HCT116 (cell line): ENCODE results near the gene NMD3. TPM values are rescaled to one million over a fixed set of nuclear protein-coding genes. Genes with fewer than 3 reads are reported as not detected.
"Not testable (repeated sequence)": the region's sequence is repeated elsewhere in the genome, so short reads cannot be mapped to it uniquely, and the experiment has no call there.

Source experiments
- ATAC-seq: fragments of 200-7000 bp; cut with Tn5 transposase; 2 replicates; pipeline ENCODE4 v1.9.1; 2020; ENCODE audit warnings: mild to moderate bottlenecking, moderate library complexity
- BruUV-seq: library from RNA; stranded (reverse); fragments of 400-500 nt; replicated peaks from 2 replicates; lab custom pipeline; 2021; lab: Mats Ljungman, UMichigan
- CTCF ChIA-PET: fragments of 300-600 bp; sonication (Branson Sonifier 250); formaldehyde crosslinking; loops from one replicate; lab custom pipeline; 2021; ENCODE audit warnings: antibody characterized with exemption; lab: Charles Lee
- POLR2A ChIA-PET: fragments of 300-600, 350-600 bp; sonication (Branson Sonifier 250); formaldehyde crosslinking; loops from one replicate; lab custom pipeline; 2021; ENCODE audit warnings: antibody characterized with exemption; lab: Charles Lee
- RAD21 ChIA-PET, 2 experiments: fragments of 300-600 bp; sonication (Branson Sonifier 250); formaldehyde crosslinking; loops; one replicate each; lab custom pipeline; 2023; ENCODE audit warnings: low total read pairs in 2 of 2; ENCODE audit not compliant: uncharacterized antibody in 2 of 2, unreplicated experiment in 2 of 2, low non-redundant PET in 1 of 2; lab: Charles Lee
- DNase-seq: peaks from one replicate; pipeline ENCODE4 v3.0.0-alpha.2; 2010; ENCODE audit warnings: low read depth, low spot score
- H2AFZ ChIP-seq: fragments of 200-600 bp; shearing (Covaris generic), sonication (generic); 2 replicates; pipeline ENCODE4 v1.6.1; 2017; ENCODE audit warnings: low read depth, mixed run types, mixed read lengths, antibody characterized with exemption, low read length; ENCODE audit not compliant: poor library complexity, severe bottlenecking
- H3K27ac ChIP-seq: 2 replicates; pipeline ENCODE4 v1.5.1; 2012; ENCODE audit warnings: low read depth, low read length
- H3K27me3 ChIP-seq: fragments of 200-600 bp; sonication (generic); 2 replicates; pipeline ENCODE4 v1.6.1; 2016; ENCODE audit warnings: mixed run types, low read length, mixed read lengths; ENCODE audit not compliant: insufficient read depth
- H3K36me3 ChIP-seq, 2 experiments: fragments of 200-500 bp in 1 of 2; fragments of 200-600 bp in 1 of 2; sonication (Bioruptor generic) in 1 of 2; sonication (generic) in 1 of 2; 2 replicates each; pipeline versions ENCODE4 v1.5.1 to v1.6.1; 2014 to 2016; ENCODE audit warnings: low read length in 2 of 2, inconsistent platforms in 1 of 2, mixed read lengths in 1 of 2, mixed run types in 1 of 2; ENCODE audit not compliant: insufficient read depth in 2 of 2, control insufficient read depth in 1 of 2
- H3K4me1 ChIP-seq, 2 experiments: fragments of 200-600 bp in 1 of 2; sonication (generic) in 1 of 2; 2 replicates each; pipeline versions ENCODE4 v1.5.1 to v1.6.1; 2012 to 2017; ENCODE audit warnings: low read length in 2 of 2, inconsistent platforms in 1 of 2, mild to moderate bottlenecking in 1 of 2, mixed read lengths in 1 of 2, mixed run types in 1 of 2, moderate library complexity in 1 of 2; ENCODE audit not compliant: insufficient read depth in 2 of 2, control insufficient read depth in 1 of 2
- H3K4me2 ChIP-seq: fragments of 200-600 bp; sonication (generic); 2 replicates; pipeline ENCODE4 v1.6.1; 2017; ENCODE audit warnings: mixed run types, low read length, mixed read lengths
- H3K4me3 ChIP-seq, 2 experiments: fragments of 200-600 bp in 1 of 2; sonication (generic) in 1 of 2; replicated peaks in 1 of 2; 2 replicates each; pipeline ENCODE4 v1.5.1; 2011 to 2016; ENCODE audit warnings: low read length in 2 of 2, control low read depth in 1 of 2, low read depth in 1 of 2, mild to moderate bottlenecking in 1 of 2, mixed read lengths in 1 of 2, mixed run types in 1 of 2
- H3K79me2 ChIP-seq: fragments of 200-600 bp; sonication (generic); 2 replicates; pipeline ENCODE4 v1.6.1; 2017; ENCODE audit warnings: mild to moderate bottlenecking, mixed run types, low read length, moderate library complexity, mixed read lengths; ENCODE audit not compliant: insufficient read depth
- H3K9ac ChIP-seq: fragments of 200-600 bp; sonication (generic); 2 replicates; pipeline ENCODE4 v1.6.1; 2016; ENCODE audit warnings: low read length, mixed read lengths
- H3K9me2 ChIP-seq: fragments of 200-600 bp; sonication (generic), shearing (Covaris generic); 2 replicates; pipeline ENCODE4 v1.6.1; 2017; ENCODE audit warnings: mixed run types, mild to moderate bottlenecking, moderate library complexity; ENCODE audit not compliant: insufficient read depth
- H3K9me3 ChIP-seq, 2 experiments: fragments of 200-500 bp in 1 of 2; fragments of 200-600 bp in 1 of 2; sonication (Bioruptor generic) in 1 of 2; sonication (generic) in 1 of 2; 2 replicates each; pipeline ENCODE4 v1.6.1; 2014 to 2017; ENCODE audit warnings: low read length in 2 of 2, mixed read lengths in 2 of 2, inconsistent platforms in 1 of 2, low read depth in 1 of 2, mild to moderate bottlenecking in 1 of 2, mixed run types in 1 of 2, moderate library complexity in 1 of 2; ENCODE audit not compliant: control insufficient read depth in 1 of 2, insufficient read depth in 1 of 2
- H4K20me1 ChIP-seq: fragments of 200-600 bp; sonication (generic), shearing (Covaris generic); 2 replicates; pipeline ENCODE4 v1.6.1; 2017; ENCODE audit warnings: mixed run types, mild to moderate bottlenecking, moderate library complexity; ENCODE audit not compliant: insufficient read depth
- CBX3 ChIP-seq: IDR thresholded peaks from 2 replicates; pipeline ENCODE4 v1.6.1; 2012; ENCODE audit warnings: low read depth
- CTCF ChIP-seq, 3 experiments: fragments of 200-600 bp in 1 of 3; sonication (generic) in 1 of 3; IDR thresholded peaks in 2 of 3; conservative IDR thresholded peaks in 1 of 3; 2 replicates each; pipeline ENCODE4 v1.5.1; 2012 to 2017; ENCODE audit warnings: low read depth in 2 of 3, low read length in 2 of 3, antibody characterized with exemption in 1 of 3, borderline replicate concordance in 1 of 3, control low read depth in 1 of 3, mild to moderate bottlenecking in 1 of 3, mixed read lengths in 1 of 3, mixed run types in 1 of 3, moderate library complexity in 1 of 3; ENCODE audit not compliant: insufficient read depth in 1 of 3
- EZH2 ChIP-seq: fragments of 200-600 bp; sonication (generic); IDR thresholded peaks from 2 replicates; pipeline ENCODE4 v1.6.1; 2017; ENCODE audit warnings: antibody characterized with exemption, mixed run types
- RAD21 ChIP-seq: IDR thresholded peaks from 2 replicates; pipeline ENCODE4 v1.6.1; 2012; ENCODE audit warnings: low read depth, mild to moderate bottlenecking
- REST ChIP-seq: IDR thresholded peaks from 2 replicates; pipeline ENCODE4 v1.6.1; 2012; ENCODE audit warnings: low read depth
- SIN3A ChIP-seq: IDR thresholded peaks from 2 replicates; pipeline ENCODE4 v1.6.1; 2012; ENCODE audit warnings: low read depth
- SRF ChIP-seq: IDR thresholded peaks from 2 replicates; pipeline ENCODE4 v1.6.1; 2012; ENCODE audit warnings: low read depth
- YY1 ChIP-seq: IDR thresholded peaks from 2 replicates; pipeline ENCODE4 v1.6.1; 2011; ENCODE audit warnings: low read length, low read depth, moderate library complexity, mild to moderate bottlenecking; ENCODE audit not compliant: insufficient replicate concordance; ENCODE audit errors: extremely low read depth
- ZNF274 ChIP-seq: fragments of 200-500 bp; sonication (Bioruptor generic); IDR thresholded peaks from 2 replicates; pipeline ENCODE4 v1.6.1; 2014; ENCODE audit warnings: mild to moderate bottlenecking, low read depth, low read length, inconsistent platforms
- intact Hi-C: fragments of 100-400 bp; cut with micrococcal nuclease; formaldehyde crosslinking; loops from 2 replicates; pipeline ENCODE4 v1.10.0; 2022
- total RNA-seq: library from RNA; stranded (reverse); gene quantifications from one replicate; pipeline ENCODE4 v1.2.1, GENCODE V29; 2021; ENCODE audit not compliant: unreplicated experiment

The NMD3 gene
- total RNA-seq, 1 experiment from 2014 or later, result 85.2 TPM

- TF ChIP-seq REST (no peak), SIN3A (no peak), EZH2 (no peak), RAD21 (no peak)
These were observed 54.8 kb downstream of the NMD3 start (continued) for GRCh38 chr3:161275919-161276318.

- intact Hi-C loops, H3K27ac ChIP-seq, H3K9me2 ChIP-seq, H3K9ac ChIP-seq, H3K9me3 ChIP-seq, H3K27me3 ChIP-seq, H3K4me1 ChIP-seq, H3K4me2 ChIP-seq, H3K36me3 ChIP-seq, H4K20me1 ChIP-seq, CTCF ChIA-PET, H3K4me3 ChIP-seq, RAD21 ChIA-PET, BruUV-seq, POLR2A ChIA-PET, H3K79me2 ChIP-seq, DNase-seq, ATAC-seq, H2AFZ ChIP-seq: not testable (repeated sequence)
These were observed 61.3 kb downstream of the NMD3 start for GRCh38 chr3:161282387-161282786.

- H3K9me2 ChIP-seq, result no peaks in the 10 kb centered on the region
- DNase-seq, result no peak
- H2AFZ ChIP-seq, result no peak overlapping the region
- BruUV-seq, result no TSS peak
- H3K9me3 ChIP-seq, result no peaks in the 10 kb centered on the region
- no peaks in the 10 kb centered on the region for H4K20me1 ChIP-seq
- no peak overlapping the region for H3K9ac ChIP-seq
- H3K36me3 ChIP-seq, result no peaks in the 10 kb centered on the region
- POLR2A ChIA-PET, result no interaction called here
- H3K4me2 ChIP-seq, result no peak overlapping the region
- no peaks in the 10 kb centered on the region for H3K27me3 ChIP-seq
- no peak overlapping the region for H3K27ac ChIP-seq
- no peaks in the 10 kb centered on the region for H3K4me1 ChIP-seq
- no peak for ATAC-seq
- no peaks in the 10 kb centered on the region for H3K79me2 ChIP-seq
- RAD21 ChIA-PET, result no interaction called here
- CTCF ChIA-PET, result interaction anchor here (0.8 kb wide), 1 partner anchor 10 kb away, joined by 3 read pairs; no protein-coding TSS in a partner anchor
- no peak overlapping the region for H3K4me3 ChIP-seq
- intact Hi-C loops, result no loop called here
- TF ChIP-seq ZNF274 (no peak), YY1 (no peak), CBX3 (no peak), REST (no peak), CTCF (IDR thresholded peaks at IDR 0.05 in 2 of 3, conservative IDR thresholded peaks at IDR 0.05 in 1 of 3; ENCODE audit: borderline replicate concordance in 1 of 3, insufficient read depth in 1 of 3, low read depth in 2 of 3, low read length in 2 of 3) (no peak), SRF (no peak)
These were observed 63.9 kb downstream of the NMD3 start for GRCh38 chr3:161284989-161285388.
